Upper lobe of left lung (tissue), 4 donors: ENCODE results near the gene RPS6KA2.

Source experiments
- CTCF ChIP-seq, 6 experiments: fragments of 450-650 bp in 4 of 6; fragments of 200-600 bp in 2 of 6; sonication (generic) in 2 of 6; IDR thresholded peaks; one replicate each; pipeline ENCODE4 v1.5.1; 2016 to 2019; ENCODE audit warnings: antibody characterized with exemption in 6 of 6
- POLR2A ChIP-seq, 4 donors: fragments of 450-650 bp; IDR thresholded peaks; one replicate each; pipeline ENCODE4 v1.5.1; 2016 to 2017; ENCODE audit warnings: antibody characterized with exemption in 4 of 4, mild to moderate bottlenecking in 2 of 4

GRCh38 chr6:166436195-166437139 is 190.6 kb downstream of the RPS6KA2 start:
- TF ChIP-seq POLR2A (IDR thresholded peaks at IDR 0.05) (no peak), CTCF (IDR thresholded peaks at IDR 0.05) (no peak)
